Endothelial cell of umbilical vein (primary cell): Measurements from ENCODE around the gene AGMO. TPM values are rescaled to one million over a fixed set of nuclear protein-coding genes. Genes with fewer than 3 reads are reported as not detected.

Source experiments
- BruUV-seq: library from RNA; stranded (reverse); fragments of 400-500 nt; replicated peaks from 2 replicates; lab custom pipeline; 2021; lab: Mats Ljungman, UMichigan
- CTCF ChIA-PET: fragments of 300-600, 350-600 bp; sonication (Branson Sonifier 250); formaldehyde crosslinking; loops from one replicate; lab custom pipeline; 2021; ENCODE audit warnings: antibody characterized with exemption, inconsistent platforms; lab: Charles Lee
- POLR2A ChIA-PET: fragments of 300-600, 350-600 bp; sonication (Branson Sonifier 250); formaldehyde crosslinking; loops from one replicate; lab custom pipeline; 2021; ENCODE audit warnings: antibody characterized with exemption, inconsistent platforms; lab: Charles Lee
- DNase-seq: peaks from one replicate; pipeline ENCODE4 v3.0.0-alpha.2; 2011; ENCODE audit warnings: low read depth, low spot score
- FAIRE-seq: peaks from 2 replicates; lab custom pipeline; 2011; peaks lifted over from hg19 to GRCh38; lab: Jason Lieb, UNC
- H2AFZ ChIP-seq: 2 replicates; pipeline ENCODE4 v1.6.0; 2012; ENCODE audit warnings: low read depth, low read length, control low read depth, inconsistent platforms
- H3K27ac ChIP-seq: 2 replicates; pipeline ENCODE4 v1.5.1; 2011; ENCODE audit warnings: low read depth, mild to moderate bottlenecking, control low read depth, low read length, moderate library complexity; ENCODE audit not compliant: insufficient read depth
- H3K27me3 ChIP-seq, 2 experiments: 2 replicates each; pipeline versions ENCODE4 v1.6.0 to v1.6.1; 2011; ENCODE audit warnings: low read length in 2 of 2, mixed read lengths in 1 of 2; ENCODE audit not compliant: control insufficient read depth in 2 of 2, insufficient read depth in 2 of 2
- H3K36me3 ChIP-seq, 2 experiments: 2 replicates in 1 of 2; 3 replicates in 1 of 2; pipeline ENCODE4 v1.5.1; 2011; ENCODE audit warnings: low read length in 2 of 2, mild to moderate bottlenecking in 1 of 2, moderate library complexity in 1 of 2; ENCODE audit not compliant: control insufficient read depth in 2 of 2, insufficient read depth in 2 of 2; ENCODE audit errors: extremely low read depth in 1 of 2
- H3K4me1 ChIP-seq: 3 replicates; pipeline ENCODE4 v1.5.1; 2011; ENCODE audit warnings: mild to moderate bottlenecking, low read length; ENCODE audit not compliant: control insufficient read depth, insufficient read depth; ENCODE audit errors: extremely low read depth
- H3K4me2 ChIP-seq: 2 replicates; pipeline ENCODE4 v1.6.1; 2011; ENCODE audit warnings: low read length, control low read depth, mixed read lengths; ENCODE audit not compliant: insufficient read depth
- H3K4me3 ChIP-seq, 3 experiments: fragments of 200-600 bp in 1 of 3; sonication (generic), shearing (Covaris generic) in 1 of 3; replicated peaks in 1 of 3; 2 replicates each; pipeline ENCODE4 v1.5.1; 2011 to 2016; ENCODE audit warnings: control low read depth in 3 of 3, low read length in 3 of 3, mild to moderate bottlenecking in 2 of 3, inconsistent platforms in 1 of 3, low read depth in 1 of 3, moderate library complexity in 1 of 3; ENCODE audit not compliant: insufficient read depth in 1 of 3
- H3K79me2 ChIP-seq: 2 replicates; pipeline ENCODE4 v1.6.0; 2012; ENCODE audit warnings: low read length, inconsistent platforms; ENCODE audit not compliant: control insufficient read depth, insufficient read depth
- H3K9ac ChIP-seq: replicated peaks from 2 replicates; pipeline ENCODE3; 2011; ENCODE audit warnings: low read length, control low read depth; ENCODE audit not compliant: insufficient read depth; ENCODE audit errors: extremely low read depth
- H3K9me1 ChIP-seq: replicated peaks from 3 replicates; pipeline ENCODE4 v1.6.0; 2011; ENCODE audit warnings: mild to moderate bottlenecking, low read length; ENCODE audit not compliant: control insufficient read depth, insufficient read depth; ENCODE audit errors: extremely low read depth
- H3K9me3 ChIP-seq: replicated peaks from 2 replicates; pipeline ENCODE4 v1.5.1; 2012; ENCODE audit warnings: low read length, inconsistent platforms; ENCODE audit not compliant: control insufficient read depth, insufficient read depth
- H4K20me1 ChIP-seq: replicated peaks from 2 replicates; pipeline ENCODE3; 2011; ENCODE audit warnings: mild to moderate bottlenecking, low read length; ENCODE audit not compliant: control insufficient read depth, insufficient read depth; ENCODE audit errors: extremely low read depth
- FOS ChIP-seq: IDR thresholded peaks from 2 replicates; pipeline ENCODE4 v1.6.1; 2011; ENCODE audit warnings: mild to moderate bottlenecking, low read length, moderate library complexity, borderline replicate concordance; ENCODE audit not compliant: insufficient read depth
- GATA2 ChIP-seq: IDR thresholded peaks from 2 replicates; pipeline ENCODE4 v1.7.0; 2011; ENCODE audit warnings: low read depth, mild to moderate bottlenecking, moderate library complexity, mixed read lengths, low read length; ENCODE audit not compliant: insufficient read length, insufficient read depth
- JUN ChIP-seq: IDR thresholded peaks from 2 replicates; pipeline ENCODE4 v1.6.1; 2011; ENCODE audit warnings: borderline replicate concordance, low read depth; ENCODE audit not compliant: insufficient read length, insufficient read depth
- MYC ChIP-seq: IDR thresholded peaks from one replicate; pipeline ENCODE4 v1.6.1; 2011; ENCODE audit warnings: mild to moderate bottlenecking, low read depth, low read length
- POLR2A ChIP-seq: IDR thresholded peaks from 2 replicates; pipeline ENCODE4 v1.6.1; 2012; ENCODE audit warnings: low read depth, mild to moderate bottlenecking, control low read depth, low read length
- POLR2AphosphoS5 ChIP-seq: IDR thresholded peaks from 2 replicates; pipeline ENCODE4 v1.6.1; 2012; ENCODE audit warnings: low read depth, mild to moderate bottlenecking, control low read depth, low read length, moderate library complexity; ENCODE audit not compliant: insufficient read depth
- dilution Hi-C: fragments of 300-500 bp; cut with MboI; formaldehyde crosslinking; loops from one replicate; pipeline ENCODE4 v1.15.0; 2019; ENCODE audit warnings: low sequenced_read_pairs; ENCODE audit not compliant: extremely low pct_ligation_motif_present
- intact Hi-C: fragments of 100-400 bp; cut with micrococcal nuclease; formaldehyde crosslinking; loops from one replicate; pipeline ENCODE4 v1.10.0; 2022
- polyA plus RNA-seq, 4 experiments: library from polyadenylated mRNA; depleted of rRNA in 3 of 4; stranded (reverse) in 3 of 4; unstranded in 1 of 4; fragments of >200 nt; gene quantifications; 2 replicates each; pipeline versions ENCODE4 v1.2.1 to v1.2.3, GENCODE V29; 2011 to 2012; ENCODE audit warnings: missing spikeins in 1 of 4
- total RNA-seq: library from RNA; stranded (reverse); gene quantifications from 2 replicates; pipeline ENCODE4 v1.2.3, GENCODE V29; 2021
- TF ChIP-seq, protein P1 (sequence below), 2 donors: IDR thresholded peaks; 1 replicate in 1 of 2; 2 replicates in 1 of 2; pipeline ENCODE4 v1.5.1; 2011; ENCODE audit warnings: low read length in 2 of 2, mild to moderate bottlenecking in 2 of 2, moderate library complexity in 2 of 2, control low read depth in 1 of 2, inconsistent platforms in 1 of 2, low read depth in 1 of 2; ENCODE audit not compliant: insufficient read depth in 1 of 2; ENCODE audit errors: extremely low read depth in 1 of 2
- TF ChIP-seq, protein P2 (sequence below): IDR thresholded peaks from 2 replicates; pipeline ENCODE4 v1.6.1; 2011; ENCODE audit not compliant: insufficient read depth, insufficient read length

The AGMO gene
- total and polyA plus RNA-seq, 2 donors (not counting 3 experiments of a cell fraction or from before 2014, with no cell fraction given) = 0.23 to 0.40 TPM

DNA sequence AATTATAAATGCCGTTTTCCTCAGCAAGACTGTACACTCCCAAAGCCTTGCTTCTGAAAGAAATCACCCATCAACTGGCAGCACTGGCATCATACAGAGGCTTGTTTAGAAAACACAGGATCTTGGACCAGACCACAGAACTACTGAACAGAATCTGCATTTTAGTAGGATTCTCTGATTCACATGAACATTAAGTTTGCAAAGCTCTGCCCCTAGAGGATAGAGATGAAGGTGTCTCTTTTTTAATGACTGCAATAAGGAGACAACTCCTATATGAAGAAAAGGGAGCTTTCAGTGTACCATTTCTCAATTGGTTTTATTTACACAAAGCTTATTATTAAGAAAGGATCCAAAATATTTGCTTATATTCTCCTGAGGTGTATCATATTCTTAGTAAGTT is 172.7 kb downstream of the AGMO start:
- dilution Hi-C loops (no loop called here), intact Hi-C loops (no loop called here)
- Histone ChIP-seq H3K9ac (no peak overlapping the region), H3K9me1 (no peaks in the 10 kb centered on the region), H3K9me3 (no peaks in the 10 kb centered on the region), H2AFZ (no peak overlapping the region), H3K27me3 (no peaks in the 10 kb centered on the region), H3K4me1 (no peaks in the 10 kb centered on the region), H3K27ac (no peak overlapping the region), H3K4me2 (no peak overlapping the region), H3K4me3 (no peak overlapping the region), H4K20me1 (no peaks in the 10 kb centered on the region), H3K79me2 (no peaks in the 10 kb centered on the region), H3K36me3 (no peaks in the 10 kb centered on the region)
- FAIRE-seq (no peak), DNase-seq (no peak)
- ChIA-PET CTCF (interaction anchor here (0.9 to 1.8 kb wide), 6 partner anchors 9 to 1176 kb away, joined by 3 to 8 read pairs (median 4); no protein-coding TSS in a partner anchor), POLR2A (no interaction called here)
- BruUV-seq = no TSS peak
- TF ChIP-seq, protein P1, sequence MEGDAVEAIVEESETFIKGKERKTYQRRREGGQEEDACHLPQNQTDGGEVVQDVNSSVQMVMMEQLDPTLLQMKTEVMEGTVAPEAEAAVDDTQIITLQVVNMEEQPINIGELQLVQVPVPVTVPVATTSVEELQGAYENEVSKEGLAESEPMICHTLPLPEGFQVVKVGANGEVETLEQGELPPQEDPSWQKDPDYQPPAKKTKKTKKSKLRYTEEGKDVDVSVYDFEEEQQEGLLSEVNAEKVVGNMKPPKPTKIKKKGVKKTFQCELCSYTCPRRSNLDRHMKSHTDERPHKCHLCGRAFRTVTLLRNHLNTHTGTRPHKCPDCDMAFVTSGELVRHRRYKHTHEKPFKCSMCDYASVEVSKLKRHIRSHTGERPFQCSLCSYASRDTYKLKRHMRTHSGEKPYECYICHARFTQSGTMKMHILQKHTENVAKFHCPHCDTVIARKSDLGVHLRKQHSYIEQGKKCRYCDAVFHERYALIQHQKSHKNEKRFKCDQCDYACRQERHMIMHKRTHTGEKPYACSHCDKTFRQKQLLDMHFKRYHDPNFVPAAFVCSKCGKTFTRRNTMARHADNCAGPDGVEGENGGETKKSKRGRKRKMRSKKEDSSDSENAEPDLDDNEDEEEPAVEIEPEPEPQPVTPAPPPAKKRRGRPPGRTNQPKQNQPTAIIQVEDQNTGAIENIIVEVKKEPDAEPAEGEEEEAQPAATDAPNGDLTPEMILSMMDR (IDR thresholded peaks at IDR 0.05; ENCODE audit: extremely low read depth in 1 of 2, insufficient read depth in 1 of 2, low read depth in 1 of 2, low read length in 2 of 2) = no peak
- TF ChIP-seq, protein P2, sequence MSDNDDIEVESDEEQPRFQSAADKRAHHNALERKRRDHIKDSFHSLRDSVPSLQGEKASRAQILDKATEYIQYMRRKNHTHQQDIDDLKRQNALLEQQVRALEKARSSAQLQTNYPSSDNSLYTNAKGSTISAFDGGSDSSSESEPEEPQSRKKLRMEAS = no peak
- TF ChIP-seq GATA2 (no peak), JUN (no peak), MYC (no peak), FOS (no peak), POLR2A (no peak), POLR2AphosphoS5 (no peak)
